ENCODE results near the gene NACA2. TPM values are rescaled to one million over a fixed set of nuclear protein-coding genes. Genes with fewer than 3 reads are reported as not detected.

Gene NACA2
- total and polyA plus RNA-seq, 10 donors, result 0.16 to 0.43 (median 0.23) TPM; not detected in 7

- no peak for DNase-seq
- Histone ChIP-seq H3K4me1 (no peaks in the 10 kb centered on the region), H3K36me3 (no peaks in the 10 kb centered on the region), H3K27me3 (replicated peaks in 1 of 7) (peaks cover 0 to 22% (median 0%) of the 10 kb centered on the region in 7 donors), H3K27ac (no peak overlapping the region), H3K9me3 (no peaks in the 10 kb centered on the region), H3K4me3 (no peak overlapping the region)
- WGBS, 5 donors, result 68 to 82% (median 75%) methylated on average over 3 of the region's 3 CpGs
- intact Hi-C loops (cut with DNase I; ENCODE audit: low total_unique reads), result no loop called here
- TF ChIP-seq CTCF (IDR thresholded peaks at IDR 0.05 in 8 of 11, conservative IDR thresholded peaks at IDR 0.05 in 3 of 11) (no peak), POLR2A (IDR thresholded peaks at IDR 0.05) (no peak), POLR2AphosphoS5 (IDR thresholded peaks at IDR 0.05) (no peak)
Measured at GRCh38 chr17:61583242-61583641, 7.8 kb downstream of the NACA2 start.

GRCh38 chr17:61582593-61582992 is 8.4 kb downstream of the NACA2 start:
- TF ChIP-seq POLR2A (IDR thresholded peaks at IDR 0.05) (no peak), POLR2AphosphoS5 (IDR thresholded peaks at IDR 0.05) (no peak), CTCF (IDR thresholded peaks at IDR 0.05 in 8 of 11, conservative IDR thresholded peaks at IDR 0.05 in 3 of 11) (no peak)
- H3K4me3 ChIP-seq, result no peak overlapping the region
- H3K4me1 ChIP-seq, result no peaks in the 10 kb centered on the region
- H3K36me3 ChIP-seq, result no peaks in the 10 kb centered on the region
- no peak overlapping the region for H3K27ac ChIP-seq
- DNase-seq, result no peak
- H3K27me3 ChIP-seq (replicated peaks in 1 of 7), result peaks cover 0 to 22% (median 0%) of the 10 kb centered on the region in 7 donors
- no peaks in the 10 kb centered on the region for H3K9me3 ChIP-seq
- intact Hi-C loops (cut with DNase I; ENCODE audit: low total_unique reads), result no loop called here

GRCh38 chr17:61581611-61582349 is 9.2 kb downstream of the NACA2 start:
- DNase-seq, result no peak
- Histone ChIP-seq H3K27ac (no peak overlapping the region), H3K4me1 (no peaks in the 10 kb centered on the region), H3K4me3 (no peak overlapping the region), H3K9me3 (no peaks in the 10 kb centered on the region), H3K27me3 (replicated peaks in 1 of 7) (peaks cover 0 to 22% (median 0%) of the 10 kb centered on the region in 7 donors), H3K36me3 (no peaks in the 10 kb centered on the region)
- intact Hi-C loops (cut with DNase I; ENCODE audit: low total_unique reads), result no loop called here
- TF ChIP-seq CTCF (IDR thresholded peaks at IDR 0.05 in 8 of 11, conservative IDR thresholded peaks at IDR 0.05 in 3 of 11) (no peak), POLR2A (IDR thresholded peaks at IDR 0.05) (no peak), POLR2AphosphoS5 (IDR thresholded peaks at IDR 0.05) (no peak)
- WGBS, 5 donors, result 71 to 89% (median 77%) methylated on average over 3 of the region's 3 CpGs

- H3K9me3 ChIP-seq, result no peaks in the 10 kb centered on the region
- intact Hi-C loops (cut with DNase I; ENCODE audit: low total_unique reads), result no loop called here
- peaks cover 0 to 22% (median 0%) of the 10 kb centered on the region in 7 donors for H3K27me3 ChIP-seq (replicated peaks in 1 of 7)
- no peak overlapping the region for H3K4me3 ChIP-seq
- no peaks in the 10 kb centered on the region for H3K36me3 ChIP-seq
- WGBS, 5 donors, result 65 to 75% (median 70%) methylated on average over 2 of the region's 2 CpGs
- no peaks in the 10 kb centered on the region for H3K4me1 ChIP-seq
- H3K27ac ChIP-seq, result no peak overlapping the region
- no peak for DNase-seq
- TF ChIP-seq POLR2AphosphoS5 (IDR thresholded peaks at IDR 0.05) (no peak), POLR2A (IDR thresholded peaks at IDR 0.05) (no peak), CTCF (IDR thresholded peaks at IDR 0.05 in 8 of 11, conservative IDR thresholded peaks at IDR 0.05 in 3 of 11) (no peak)
Measured at GRCh38 chr17:61580502-61580901, 10.5 kb downstream of the NACA2 start.
